Rectal smooth muscle tissue (tissue), 1 donor: ENCODE data around the gene SAMD3.
"Not testable (repeated sequence)": the region's sequence is repeated elsewhere in the genome, so short reads cannot be mapped to it uniquely, and the experiment has no call there.

Experiments
- H3K27ac ChIP-seq: one replicate; pipeline ENCODE4 v1.7.0; 2013; ENCODE audit warnings: low read depth, low read length, inconsistent platforms
- H3K27me3 ChIP-seq: one replicate; pipeline ENCODE4 v1.7.0; 2013; ENCODE audit warnings: low read length; ENCODE audit not compliant: control insufficient read depth, insufficient read depth
- H3K36me3 ChIP-seq: one replicate; pipeline ENCODE4 v1.7.0; 2013; ENCODE audit warnings: low read length; ENCODE audit not compliant: control insufficient read depth, insufficient read depth
- H3K4me1 ChIP-seq: one replicate; pipeline ENCODE4 v1.7.0; 2013; ENCODE audit warnings: low read length; ENCODE audit not compliant: control insufficient read depth, insufficient read depth
- H3K4me3 ChIP-seq: one replicate; pipeline ENCODE4 v1.7.0; 2013; ENCODE audit warnings: low read length
- H3K9ac ChIP-seq: one replicate; pipeline ENCODE4 v1.7.0; 2013; ENCODE audit warnings: low read length

Gene SAMD3

DNA sequence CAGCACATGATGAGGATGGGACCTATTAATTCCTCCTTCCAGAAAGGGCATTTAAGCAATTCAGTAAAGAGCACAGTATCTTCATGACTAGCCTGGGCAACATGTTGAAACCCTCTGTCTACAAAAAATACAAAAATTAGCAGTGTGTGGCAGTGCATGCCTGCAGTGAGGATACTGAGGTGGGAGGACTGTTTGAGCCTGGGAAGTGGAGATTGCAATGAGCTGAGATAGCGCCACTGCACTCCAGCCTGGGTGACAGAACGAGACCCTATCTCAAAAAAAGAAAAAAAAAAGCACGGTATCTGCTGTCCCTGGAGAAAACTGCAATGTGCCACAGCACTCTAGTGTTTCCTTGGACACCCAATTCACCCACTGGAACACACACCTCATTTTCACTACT, 18.4 kb downstream of the SAMD3 start:
- no peak overlapping the region for H3K4me3 ChIP-seq
- no peak overlapping the region for H3K9ac ChIP-seq
- H3K27me3 ChIP-seq, result no peaks in the 10 kb centered on the region
- no peaks in the 10 kb centered on the region for H3K4me1 ChIP-seq
- no peaks in the 10 kb centered on the region for H3K36me3 ChIP-seq
- H3K27ac ChIP-seq, result no peak overlapping the region

DNA sequence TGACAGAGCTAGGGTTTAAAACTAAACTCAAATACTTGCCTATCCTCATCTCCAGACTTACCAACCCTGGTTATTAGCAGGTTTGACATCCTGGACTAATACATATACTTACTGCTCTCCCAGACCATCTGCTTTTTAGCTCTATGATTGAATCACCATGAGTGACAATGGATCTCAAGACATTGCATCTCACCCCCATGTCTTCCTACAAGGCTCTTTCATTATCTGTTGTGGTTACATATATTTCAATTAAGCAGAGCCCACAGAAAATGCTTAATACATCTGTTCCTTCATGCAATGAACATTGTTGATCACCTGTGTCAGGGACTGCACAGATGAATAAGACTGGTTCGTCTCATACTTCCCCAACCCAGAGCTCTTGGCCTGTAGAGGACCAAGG, 19.4 kb downstream of the SAMD3 start:
- Histone ChIP-seq H3K9ac (no peak overlapping the region), H3K4me1 (no peaks in the 10 kb centered on the region), H3K36me3 (no peaks in the 10 kb centered on the region), H3K27ac (no peak overlapping the region), H3K4me3 (no peak overlapping the region), H3K27me3 (no peaks in the 10 kb centered on the region)

DNA sequence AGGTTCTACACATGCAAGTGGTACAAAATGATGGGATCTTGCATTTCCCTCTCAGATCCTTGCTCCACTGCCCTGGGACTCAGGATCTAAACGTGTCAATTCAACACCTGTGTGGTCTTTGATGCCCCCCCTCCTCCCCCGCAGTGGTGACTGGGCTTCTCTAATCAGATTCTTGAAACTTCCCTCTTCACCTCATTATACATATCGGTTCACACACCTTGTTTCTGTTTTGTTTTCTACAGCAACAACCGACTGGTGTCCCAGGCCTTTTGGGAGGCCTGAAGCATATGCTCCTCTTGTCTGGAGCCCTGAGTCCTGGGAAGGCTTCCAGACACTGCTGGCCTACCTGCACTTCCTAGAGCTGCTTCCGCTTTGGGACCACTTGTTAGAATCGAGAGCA, 20.0 kb downstream of the SAMD3 start:
- no peak overlapping the region for H3K4me3 ChIP-seq
- H3K9ac ChIP-seq, result no peak overlapping the region
- H3K4me1 ChIP-seq, result no peaks in the 10 kb centered on the region
- no peaks in the 10 kb centered on the region for H3K36me3 ChIP-seq
- H3K27me3 ChIP-seq, result no peaks in the 10 kb centered on the region
- H3K27ac ChIP-seq, result no peak overlapping the region

DNA sequence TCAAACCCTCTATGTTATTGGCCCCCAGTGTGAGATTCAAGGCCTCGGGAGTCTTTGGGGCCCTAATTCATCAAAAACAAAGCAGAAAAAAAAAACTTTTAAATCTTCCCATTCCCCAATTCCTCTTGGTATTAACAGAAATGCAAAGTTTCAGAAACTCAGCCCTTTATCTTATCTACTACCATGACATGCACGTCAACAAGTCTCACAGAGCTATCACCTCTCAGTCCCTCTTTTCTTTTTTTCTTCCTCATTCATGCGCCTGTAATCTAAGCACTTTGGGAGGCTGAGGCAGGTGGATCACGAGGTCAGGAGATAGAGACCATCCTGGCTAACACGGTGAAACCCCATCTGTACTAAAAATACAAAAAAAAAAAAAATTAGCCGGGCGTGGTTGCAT, 22.7 kb downstream of the SAMD3 start:
- no peaks in the 10 kb centered on the region for H3K27me3 ChIP-seq
- H3K4me3 ChIP-seq, result no peak overlapping the region
- no peaks in the 10 kb centered on the region for H3K4me1 ChIP-seq
- no peak overlapping the region for H3K9ac ChIP-seq
- H3K27ac ChIP-seq, result no peak overlapping the region
- H3K36me3 ChIP-seq, result no peaks in the 10 kb centered on the region

DNA sequence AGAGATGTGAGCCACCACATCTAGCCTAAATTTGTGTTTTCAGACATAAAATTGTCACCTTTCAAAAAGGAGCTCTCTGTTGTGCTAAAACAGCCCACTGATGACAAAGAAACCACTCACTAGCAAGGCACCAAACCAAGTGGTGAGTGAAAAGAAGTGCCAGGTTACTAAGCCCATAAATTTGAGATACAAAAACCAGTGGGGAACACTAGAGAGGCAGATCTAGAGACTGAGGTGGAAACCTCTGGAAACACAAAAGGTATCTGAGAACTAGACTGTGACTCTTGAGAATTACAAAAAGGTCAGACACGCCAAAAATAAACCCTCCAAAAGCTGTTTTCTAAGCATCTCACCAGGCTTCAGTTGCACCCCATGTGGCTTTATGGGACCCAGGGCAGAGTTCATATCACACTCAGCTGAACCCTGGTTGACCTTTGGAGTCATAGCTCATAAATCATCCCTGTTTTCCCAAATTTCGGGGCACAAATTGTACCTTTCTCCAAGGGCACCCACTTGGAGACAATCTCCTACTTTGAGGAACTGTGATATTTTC, 24.2 kb downstream of the SAMD3 start:
- Histone ChIP-seq H3K27ac (no peak overlapping the region), H3K4me1 (no peaks in the 10 kb centered on the region), H3K36me3 (no peaks in the 10 kb centered on the region), H3K9ac (no peak overlapping the region), H3K4me3 (no peak overlapping the region), H3K27me3 (no peaks in the 10 kb centered on the region)

DNA sequence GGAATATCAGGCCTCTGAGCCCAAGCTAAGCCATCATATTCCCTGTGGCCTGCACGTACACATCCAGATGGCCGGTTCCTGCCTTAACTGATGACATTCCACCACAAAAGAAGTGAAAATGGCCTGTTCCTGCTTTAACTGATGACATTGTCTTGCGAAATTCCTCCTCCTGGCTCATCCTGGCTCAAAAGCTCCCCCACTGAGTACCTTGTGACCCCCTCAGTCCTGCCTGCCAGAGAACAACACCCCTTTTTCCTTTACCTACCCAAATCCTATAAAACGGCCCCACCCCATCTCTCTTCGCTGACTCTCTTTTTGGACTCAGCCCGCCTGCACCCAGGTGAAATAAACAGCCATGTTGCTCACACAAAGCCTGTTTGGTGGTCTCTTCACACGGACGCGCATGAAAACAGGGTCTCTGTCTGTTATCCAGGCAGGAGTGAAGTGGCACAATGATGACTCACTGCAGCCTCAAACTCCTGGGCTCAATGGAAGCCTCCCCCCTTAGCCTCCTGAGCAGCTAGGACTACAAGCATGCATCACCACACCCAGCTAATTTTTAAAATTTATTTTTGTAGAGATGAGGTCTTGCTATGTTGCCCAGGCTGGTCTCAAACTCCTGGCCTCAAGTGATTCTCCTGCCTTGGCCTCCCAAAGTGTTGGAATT, 24.8 kb downstream of the SAMD3 start:
- not testable (repeated sequence) for H3K9ac ChIP-seq, H3K27ac ChIP-seq

DNA sequence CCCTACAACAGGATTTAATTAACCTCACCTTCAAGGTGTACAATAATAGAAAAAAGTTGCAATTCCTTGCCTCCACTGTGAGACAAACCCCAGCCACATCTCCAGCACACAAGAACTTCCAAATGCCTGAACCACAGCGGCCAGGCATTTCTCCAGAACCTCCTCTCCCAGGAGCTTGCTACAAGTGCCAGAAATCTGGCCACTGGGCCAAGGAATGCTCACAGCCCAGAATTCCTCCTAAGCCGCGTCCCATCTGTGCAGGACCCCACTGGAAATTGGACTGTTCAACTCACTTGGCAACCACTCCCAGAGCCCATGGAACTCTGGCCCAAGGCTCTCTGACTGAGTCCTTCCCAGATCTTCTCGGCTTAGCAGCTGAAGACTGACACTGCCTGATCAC, 28.3 kb downstream of the SAMD3 start:
- H3K27ac ChIP-seq, H3K9ac ChIP-seq, H3K4me1 ChIP-seq, H3K36me3 ChIP-seq, H3K4me3 ChIP-seq, H3K27me3 ChIP-seq: not testable (repeated sequence)

More for the DNA sequence above, 24.8 kb downstream of the SAMD3 start:
- not testable (repeated sequence) for H3K4me3 ChIP-seq, H3K4me1 ChIP-seq, H3K27me3 ChIP-seq, H3K36me3 ChIP-seq

DNA sequence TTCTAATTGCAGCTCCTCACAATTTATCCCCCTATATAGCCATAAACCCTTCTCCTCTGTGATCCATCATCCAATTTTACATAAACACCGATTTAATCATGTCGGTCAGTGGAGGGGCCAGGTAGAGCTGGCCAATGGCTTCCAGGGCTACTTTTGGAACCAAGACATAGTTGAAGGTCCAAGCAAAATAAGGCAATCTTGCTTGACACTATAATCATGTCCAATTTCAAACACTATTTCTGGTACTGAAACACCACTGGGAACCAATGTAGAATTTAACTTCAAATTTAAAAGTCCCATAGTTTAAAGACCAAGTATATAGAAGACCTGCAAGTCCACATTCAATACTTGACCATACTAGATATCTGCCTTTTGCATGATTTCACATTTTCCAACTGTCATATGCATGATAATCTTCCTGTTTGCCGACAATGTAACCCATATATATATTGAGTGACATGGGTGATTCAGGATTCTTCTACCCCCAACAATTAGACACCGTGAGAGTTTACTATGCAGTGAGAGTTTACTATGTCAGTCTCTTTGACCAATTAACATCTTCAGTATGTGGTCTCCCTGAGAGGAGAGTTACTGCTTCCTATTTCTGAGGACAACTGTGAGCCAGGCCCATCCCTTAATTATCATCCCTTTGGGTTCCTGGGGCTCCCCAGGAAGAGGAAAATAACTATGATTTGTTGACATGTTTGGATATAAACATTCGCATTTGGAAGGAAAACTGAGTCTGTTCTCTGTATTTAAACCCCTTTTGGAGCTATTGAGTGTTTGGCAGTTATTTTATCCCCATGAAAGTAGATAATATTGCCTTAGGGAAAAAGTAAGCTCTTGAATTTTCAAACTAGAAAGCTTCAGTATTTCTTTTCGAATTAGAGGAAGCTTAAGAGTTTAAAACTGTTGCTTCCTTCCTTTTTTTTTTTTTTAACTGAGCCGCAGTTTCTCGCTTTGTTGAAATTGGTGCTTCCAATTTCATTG, 31.8 kb downstream of the SAMD3 start:
- Histone ChIP-seq H3K4me1 (no peaks in the 10 kb centered on the region), H3K9ac (no peak overlapping the region), H3K27ac (no peak overlapping the region), H3K27me3 (no peaks in the 10 kb centered on the region), H3K36me3 (no peaks in the 10 kb centered on the region), H3K4me3 (no peak overlapping the region)

DNA sequence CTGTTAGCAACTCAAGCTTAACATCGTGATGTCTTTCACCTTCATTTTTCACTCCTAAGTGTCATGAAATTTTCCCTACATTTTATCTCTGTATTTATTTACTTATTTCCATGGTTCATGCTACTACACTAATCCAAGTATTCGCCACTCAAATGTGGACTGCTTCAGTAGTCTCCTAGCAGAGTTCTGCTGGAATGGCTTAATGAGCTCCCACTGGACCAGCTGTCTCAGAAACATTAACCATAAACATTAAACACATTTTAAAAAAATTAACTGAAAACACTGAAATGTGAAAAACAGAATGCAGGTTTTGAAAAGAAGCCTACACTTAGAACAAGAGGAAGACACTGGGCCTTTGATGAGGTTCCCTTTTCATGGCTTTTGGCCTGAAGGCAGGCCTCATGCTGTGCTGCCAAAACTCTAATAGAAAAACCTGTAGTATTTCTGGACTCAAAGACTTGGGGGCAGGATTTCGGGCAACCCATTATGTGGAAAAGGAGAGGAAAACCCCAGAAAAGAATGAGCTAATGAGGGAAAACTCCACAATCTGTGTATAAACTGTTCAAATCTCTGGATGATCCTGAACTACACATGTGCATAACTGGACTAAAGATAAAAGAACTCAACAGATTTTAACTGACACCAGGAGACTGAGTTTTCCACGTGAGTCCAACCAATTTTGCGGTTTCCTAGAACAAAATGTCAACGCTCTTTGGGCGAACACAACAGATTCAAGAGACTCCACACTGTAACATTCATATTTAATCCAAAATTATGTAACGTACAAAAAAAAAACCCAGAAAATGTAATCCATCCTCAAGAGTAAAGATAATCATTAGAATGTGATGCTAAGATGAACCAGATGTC, 33.0 kb downstream of the SAMD3 start:
- Histone ChIP-seq H3K4me1 (no peaks in the 10 kb centered on the region), H3K27me3 (no peaks in the 10 kb centered on the region), H3K36me3 (no peaks in the 10 kb centered on the region), H3K4me3 (no peak overlapping the region), H3K27ac (no peak overlapping the region), H3K9ac (no peak overlapping the region)

DNA sequence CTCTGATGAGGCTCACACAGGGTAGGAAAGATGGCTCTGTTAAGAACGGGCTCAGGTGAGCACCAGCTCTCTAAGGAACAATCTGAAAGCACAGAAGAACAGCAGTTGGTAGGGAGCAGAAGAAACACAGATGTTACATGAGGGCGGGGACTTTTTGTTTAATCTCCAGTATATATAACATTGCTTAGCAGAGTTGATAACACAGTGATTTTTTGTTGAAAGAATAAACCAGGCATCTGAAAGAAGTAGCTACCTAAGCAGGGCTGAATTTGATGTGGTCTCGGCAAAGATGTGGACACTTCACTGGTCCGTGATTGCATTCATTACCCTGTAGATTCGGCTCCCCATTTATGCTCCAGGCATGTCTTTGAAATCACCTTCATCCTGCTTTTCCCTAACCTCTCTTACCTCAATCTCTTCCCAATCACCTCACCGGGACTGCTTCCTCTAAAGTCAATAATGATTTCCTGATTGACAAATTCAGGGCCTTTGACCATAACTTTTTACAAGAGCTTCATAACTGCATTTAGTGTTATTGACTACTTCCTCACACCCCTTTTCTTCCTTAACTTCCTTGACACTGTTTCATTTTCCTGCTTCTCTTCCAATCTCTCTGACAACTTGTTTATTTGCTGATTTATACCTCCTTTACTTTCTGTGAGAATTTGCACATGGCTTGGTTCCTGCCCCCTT, 34.4 kb downstream of the SAMD3 start:
- H3K9ac ChIP-seq, result no peak overlapping the region
- H3K36me3 ChIP-seq, result no peaks in the 10 kb centered on the region
- no peak overlapping the region for H3K4me3 ChIP-seq
- H3K27me3 ChIP-seq, result no peaks in the 10 kb centered on the region
- H3K4me1 ChIP-seq, result no peaks in the 10 kb centered on the region
- no peak overlapping the region for H3K27ac ChIP-seq

DNA sequence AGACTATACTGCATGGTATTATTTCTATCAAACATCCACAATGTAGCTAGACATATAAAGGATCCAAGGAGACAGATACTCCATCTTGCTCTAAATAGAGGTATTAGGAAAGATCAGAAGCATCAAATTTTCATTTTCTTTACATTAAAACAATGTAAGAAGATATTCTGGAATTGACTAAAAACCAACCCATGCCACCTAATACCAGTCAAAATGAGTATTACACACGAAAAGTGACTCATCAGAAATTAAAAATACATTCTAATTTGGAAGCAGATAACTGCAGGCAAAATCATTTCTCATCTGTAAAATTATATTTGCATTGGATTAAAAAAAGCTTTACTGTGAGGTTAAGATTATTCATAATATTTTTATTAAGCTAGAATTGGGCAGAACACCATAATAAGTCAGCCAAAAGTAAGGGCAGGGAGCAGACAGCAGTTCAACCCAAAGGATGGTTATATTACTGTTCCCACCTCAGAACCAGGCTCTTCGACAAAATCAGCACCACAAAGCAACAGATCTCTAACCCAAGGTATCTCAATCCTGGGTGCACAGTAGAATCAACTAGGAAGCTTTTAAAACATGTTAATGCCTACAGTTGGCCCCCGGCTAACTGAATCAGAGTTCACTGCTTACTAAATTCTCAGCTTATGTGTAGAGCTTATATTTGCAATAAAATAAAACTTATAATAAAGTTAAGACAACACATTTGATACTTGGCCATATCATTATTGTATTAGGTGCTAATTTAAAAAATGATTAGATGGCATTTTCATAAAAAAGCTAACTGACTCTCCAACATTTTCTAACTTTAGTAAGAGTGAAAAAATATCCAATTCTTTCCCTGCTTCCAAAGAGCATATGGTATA, 35.2 kb downstream of the SAMD3 start:
- Histone ChIP-seq H3K27ac (no peak overlapping the region), H3K4me3 (no peak overlapping the region), H3K9ac (no peak overlapping the region), H3K4me1 (no peaks in the 10 kb centered on the region), H3K36me3 (no peaks in the 10 kb centered on the region), H3K27me3 (no peaks in the 10 kb centered on the region)
